Ovary (tissue), 3 donors: ENCODE measurements around the gene CLN6.

ENCODE experiments used
- POLR2A ChIP-seq: fragments of 450-650 bp; IDR thresholded peaks from one replicate; pipeline ENCODE4 v1.6.1; 2017; ENCODE audit warnings: antibody characterized with exemption, mild to moderate bottlenecking, moderate library complexity
- TF ChIP-seq, protein P1 (sequence below), 3 donors: fragments of 450-650 bp in 2 of 3; fragments of 200-600 bp in 1 of 3; IDR thresholded peaks; one replicate each; pipeline versions ENCODE4 v1.5.1 to v1.8.0; 2016 to 2022; ENCODE audit warnings: antibody characterized with exemption in 3 of 3, mild to moderate bottlenecking in 1 of 3
- donor health status: DM: no; HTN: no; CAD: no.

DNA sequence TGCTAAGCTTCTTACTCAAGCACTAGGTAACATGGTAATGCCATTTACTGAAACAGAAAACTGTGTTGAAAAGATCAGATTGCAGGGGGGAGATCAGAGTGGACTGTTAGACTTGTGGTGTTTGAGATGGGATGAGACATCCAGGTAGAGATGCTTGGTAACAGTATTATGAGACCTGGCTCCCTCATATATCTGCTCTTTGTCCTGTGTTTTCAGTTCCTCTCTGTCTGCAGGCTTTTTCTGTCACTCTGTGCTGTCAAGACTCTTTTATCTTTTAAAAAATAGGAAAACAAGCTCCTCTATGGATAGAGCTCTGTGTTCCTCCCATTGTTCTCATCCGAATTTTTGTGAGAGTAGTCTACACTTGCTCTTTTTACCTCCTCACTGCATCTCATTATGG lies 72.5 kb downstream of the CLN6 start:
- TF ChIP-seq, protein P1, sequence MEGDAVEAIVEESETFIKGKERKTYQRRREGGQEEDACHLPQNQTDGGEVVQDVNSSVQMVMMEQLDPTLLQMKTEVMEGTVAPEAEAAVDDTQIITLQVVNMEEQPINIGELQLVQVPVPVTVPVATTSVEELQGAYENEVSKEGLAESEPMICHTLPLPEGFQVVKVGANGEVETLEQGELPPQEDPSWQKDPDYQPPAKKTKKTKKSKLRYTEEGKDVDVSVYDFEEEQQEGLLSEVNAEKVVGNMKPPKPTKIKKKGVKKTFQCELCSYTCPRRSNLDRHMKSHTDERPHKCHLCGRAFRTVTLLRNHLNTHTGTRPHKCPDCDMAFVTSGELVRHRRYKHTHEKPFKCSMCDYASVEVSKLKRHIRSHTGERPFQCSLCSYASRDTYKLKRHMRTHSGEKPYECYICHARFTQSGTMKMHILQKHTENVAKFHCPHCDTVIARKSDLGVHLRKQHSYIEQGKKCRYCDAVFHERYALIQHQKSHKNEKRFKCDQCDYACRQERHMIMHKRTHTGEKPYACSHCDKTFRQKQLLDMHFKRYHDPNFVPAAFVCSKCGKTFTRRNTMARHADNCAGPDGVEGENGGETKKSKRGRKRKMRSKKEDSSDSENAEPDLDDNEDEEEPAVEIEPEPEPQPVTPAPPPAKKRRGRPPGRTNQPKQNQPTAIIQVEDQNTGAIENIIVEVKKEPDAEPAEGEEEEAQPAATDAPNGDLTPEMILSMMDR (IDR thresholded peaks at IDR 0.05), result no peak
- TF ChIP-seq POLR2A, result no peak
